NT2/D1 (cell line): ENCODE measurements around the gene TXNRD1.

ENCODE experiments used
- SUZ12 ChIP-seq: IDR thresholded peaks from 2 replicates; pipeline ENCODE4 v1.6.1; 2011; ENCODE audit not compliant: insufficient read length, insufficient read depth; ENCODE audit errors: extremely low read depth
- YY1 ChIP-seq: IDR thresholded peaks from 2 replicates; pipeline ENCODE4 v1.6.1; 2011; ENCODE audit not compliant: insufficient read length, insufficient read depth
- ZNF274 ChIP-seq: IDR thresholded peaks from 2 replicates; pipeline ENCODE4 v1.6.1; 2011; ENCODE audit warnings: mild to moderate bottlenecking, low read depth, low read length

GRCh38 chr12:104334581-104334980 is 119.0 kb downstream of the TXNRD1 start:
- TF ChIP-seq ZNF274 (no peak), YY1 (no peak), SUZ12 (no peak)
